NCI-H1694 (cell line): Measurements from ENCODE around the gene EN1.
A peak's percentile ranks its signal among the peaks of the same experiment; 100 is the strongest.

Experiments
- DNase-seq: peaks from one replicate; lab custom pipeline; 2025; lab: John Stamatoyannopoulos, UW

Gene EN1

DNA sequence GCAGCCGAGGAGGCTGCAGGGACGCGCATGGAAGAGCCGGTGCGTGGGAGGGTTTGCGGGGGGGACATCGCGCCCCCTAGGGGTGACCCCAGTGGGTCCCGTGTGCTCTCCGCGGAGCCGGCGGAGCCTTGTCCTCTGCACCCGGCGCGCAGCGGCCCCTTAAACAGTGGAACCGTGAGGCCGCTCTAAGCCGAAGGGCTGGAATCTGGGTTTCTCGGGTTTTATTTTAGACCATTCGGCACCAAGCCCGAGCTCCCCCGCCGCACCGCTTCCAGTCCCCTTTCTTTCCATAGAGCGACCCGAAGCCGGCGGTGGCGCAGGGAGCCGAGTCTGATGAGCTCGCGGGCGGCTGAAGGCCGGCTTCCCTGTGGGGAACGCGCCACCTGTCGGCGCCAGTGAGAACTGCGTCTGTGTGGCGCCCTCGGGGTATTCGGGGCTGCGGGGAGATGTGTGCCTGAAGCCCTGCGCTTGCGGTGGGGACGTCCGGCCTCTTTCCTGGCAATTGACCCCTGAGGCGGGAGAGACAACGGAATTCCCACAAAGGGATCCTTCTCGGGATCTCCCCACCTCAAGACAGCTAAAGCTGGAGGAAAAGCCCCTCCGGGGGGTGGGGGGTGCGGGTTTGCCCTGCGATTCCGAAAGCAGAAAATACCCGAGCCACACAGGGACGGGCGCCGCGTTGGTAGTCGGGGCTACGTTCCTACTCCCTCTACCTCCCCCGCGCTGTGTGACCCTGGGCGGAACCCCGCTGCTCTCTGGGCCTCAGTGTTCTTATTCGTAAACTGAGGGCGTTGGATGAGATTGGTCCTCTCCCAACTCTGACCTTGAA lies 8.2 kb upstream of the EN1 start:
- DNase-seq: peak; percentile 75

DNA sequence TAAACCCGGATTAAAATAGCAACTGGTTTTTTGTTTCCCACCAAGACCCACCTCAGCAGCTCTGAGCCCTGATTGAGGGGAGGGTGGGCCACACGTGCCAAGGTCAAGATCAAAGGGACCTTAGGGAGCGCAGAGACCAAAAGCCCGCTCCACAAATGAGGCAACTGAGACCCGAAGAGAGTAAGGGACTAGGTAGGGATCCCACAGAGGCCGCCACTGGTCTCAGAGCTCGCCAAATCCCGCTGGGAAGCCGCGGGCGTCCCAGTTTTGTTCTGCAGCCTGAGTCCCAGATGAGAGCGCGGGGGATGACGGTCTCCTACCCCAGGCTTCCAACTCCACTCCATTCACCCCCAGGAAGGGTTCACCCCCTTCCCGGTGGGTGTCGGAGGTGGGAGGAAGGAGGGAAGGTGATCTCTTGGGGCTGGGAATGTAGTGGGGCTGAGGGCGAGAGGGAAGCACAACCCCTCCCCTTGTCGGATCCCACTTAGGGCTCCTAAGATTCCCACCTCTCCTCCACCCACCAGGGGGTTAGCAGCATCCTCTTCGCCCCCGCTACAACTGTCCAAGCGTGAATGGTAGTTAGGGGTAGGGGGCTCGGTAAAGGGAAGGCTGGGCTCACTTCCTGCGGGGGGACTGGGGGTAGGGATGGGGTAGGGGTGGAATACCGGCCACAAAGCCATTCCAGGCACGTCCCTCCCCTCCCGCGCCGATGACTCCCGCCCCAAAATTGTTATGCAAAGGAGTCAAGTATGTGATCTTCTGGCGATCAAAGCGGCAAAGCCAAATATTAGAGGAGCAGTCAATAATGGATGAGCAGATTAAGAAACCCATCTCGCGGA lies 7.3 kb upstream of the EN1 start:
- DNase-seq: no peak

DNA sequence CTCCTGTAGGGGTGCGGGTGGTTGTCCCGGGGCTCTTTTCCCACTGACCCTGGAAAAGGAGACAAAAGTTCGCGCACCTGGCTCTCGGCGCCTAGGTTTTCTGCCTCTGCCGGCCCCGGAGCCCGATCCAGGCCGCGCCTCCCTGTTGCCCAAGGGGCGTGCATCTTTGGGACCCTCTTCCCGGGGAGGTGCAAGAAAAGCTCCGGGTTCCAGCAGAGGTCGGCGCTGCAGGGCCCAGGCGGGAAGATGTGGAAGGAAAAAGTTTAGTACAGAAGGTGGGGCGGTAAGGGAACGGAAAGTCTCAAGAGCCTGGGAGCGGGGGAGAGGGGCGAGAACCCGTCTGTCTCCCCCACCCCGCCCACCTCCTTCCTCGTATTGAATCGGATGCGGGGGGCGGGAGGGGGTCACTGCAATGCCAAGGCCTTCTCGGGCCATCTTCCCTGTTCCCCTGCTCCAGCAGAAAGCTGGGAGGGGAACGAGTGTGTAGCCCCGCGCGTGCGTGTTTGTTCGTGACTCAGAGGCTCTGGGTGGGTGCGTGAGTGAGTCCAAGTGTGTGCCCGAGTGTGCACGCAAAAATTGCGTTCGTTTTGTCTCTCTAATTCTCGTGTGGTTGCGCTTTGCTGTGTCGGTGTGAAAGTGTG lies 6.3 kb upstream of the EN1 start:
- no peak for DNase-seq

DNA sequence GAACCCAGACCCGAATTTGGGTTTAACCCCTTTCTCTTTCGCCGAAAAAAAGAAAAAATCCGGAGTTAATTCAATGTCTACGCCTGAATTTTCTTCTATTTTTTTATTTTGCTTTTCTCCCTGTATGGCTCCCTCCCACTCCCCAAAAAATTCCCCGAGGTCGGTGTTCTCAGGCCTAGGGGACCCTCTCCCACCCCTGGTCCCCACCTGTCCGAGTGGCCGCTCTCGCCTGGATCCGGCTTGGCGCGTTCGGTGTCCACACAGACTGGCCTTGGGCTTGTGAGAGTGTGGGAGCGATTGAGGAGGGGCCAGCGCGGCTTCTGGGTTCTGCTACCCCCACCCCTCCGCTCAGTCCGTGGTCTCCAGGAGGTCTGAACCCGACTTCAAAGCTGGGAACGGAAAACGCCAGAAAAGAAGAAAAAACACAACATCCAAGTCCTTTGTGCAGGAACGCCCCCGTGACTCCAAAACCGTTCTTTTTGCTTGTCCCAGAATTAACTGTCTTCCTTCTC lies 5.7 kb upstream of the EN1 start:
- DNase-seq: no peak

DNA sequence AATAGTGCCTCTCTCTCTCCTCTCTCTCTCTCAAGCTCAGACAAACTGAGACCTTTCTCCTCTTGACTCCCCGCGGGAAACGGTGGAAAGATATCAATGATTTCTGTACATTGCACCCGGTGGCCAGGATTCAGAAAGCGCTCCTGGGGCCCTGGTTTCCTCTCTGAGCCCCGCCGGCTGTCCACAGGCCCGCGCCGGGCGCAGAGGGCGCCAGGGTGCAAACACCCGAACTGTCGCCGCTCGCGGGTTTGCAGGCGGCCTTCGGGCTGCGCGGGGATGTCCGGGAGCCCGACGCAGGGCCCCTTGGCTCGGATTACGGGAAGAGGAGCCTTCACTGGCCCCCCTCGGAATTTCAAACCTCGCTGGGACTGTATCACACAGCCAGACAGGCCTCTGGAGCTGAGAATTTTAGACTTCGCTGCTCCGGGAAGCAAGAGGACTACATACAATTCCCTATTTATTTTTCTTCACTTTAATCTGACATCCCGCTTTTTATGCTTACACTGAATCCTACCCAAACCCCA lies 5.2 kb upstream of the EN1 start:
- DNase-seq: no peak

DNA sequence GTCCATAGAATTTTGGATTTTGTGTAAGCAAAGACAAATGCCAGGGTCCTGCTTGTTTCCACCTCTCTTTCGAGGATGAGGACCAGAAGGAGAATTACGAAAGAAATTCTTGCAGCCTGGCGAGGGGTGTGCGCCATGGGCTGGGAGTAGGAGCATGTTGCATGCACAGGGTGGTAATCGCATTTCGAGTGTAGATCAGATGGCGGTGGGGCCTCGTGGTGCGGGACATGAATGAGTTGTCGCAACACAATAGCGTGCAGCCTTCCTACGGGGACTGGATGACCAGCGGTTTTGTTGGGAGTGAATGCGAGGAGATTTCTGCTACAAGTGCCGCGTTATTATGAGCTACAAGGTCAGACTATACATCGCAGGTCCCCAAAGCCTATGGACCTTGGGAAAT lies 4.2 kb upstream of the EN1 start:
- no peak for DNase-seq

DNA sequence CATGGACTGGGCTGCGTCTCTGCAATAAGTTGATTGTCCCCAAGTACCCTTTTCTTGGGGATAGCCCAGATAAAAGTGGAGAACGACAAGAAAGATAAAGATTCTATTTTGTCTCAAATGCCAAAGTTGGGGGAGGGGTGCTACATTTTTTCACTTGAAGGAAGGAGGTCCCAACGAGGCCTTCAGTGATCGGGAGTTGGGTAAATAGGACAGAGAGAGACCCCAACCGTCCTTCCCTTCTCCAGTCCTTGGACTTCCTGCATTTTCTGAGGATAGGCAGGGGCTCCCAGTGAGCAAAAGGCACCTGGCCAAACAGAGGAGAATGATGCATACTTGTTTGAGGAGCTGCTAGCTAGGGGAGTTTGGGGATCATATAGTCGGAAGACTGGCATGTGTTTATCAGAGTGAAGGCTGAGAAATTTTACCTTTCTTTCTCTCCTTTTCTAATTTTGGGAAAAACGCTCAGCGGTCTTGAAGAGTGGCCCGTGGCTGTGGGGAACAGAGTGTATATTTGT lies 3.5 kb upstream of the EN1 start:
- no peak for DNase-seq

DNA sequence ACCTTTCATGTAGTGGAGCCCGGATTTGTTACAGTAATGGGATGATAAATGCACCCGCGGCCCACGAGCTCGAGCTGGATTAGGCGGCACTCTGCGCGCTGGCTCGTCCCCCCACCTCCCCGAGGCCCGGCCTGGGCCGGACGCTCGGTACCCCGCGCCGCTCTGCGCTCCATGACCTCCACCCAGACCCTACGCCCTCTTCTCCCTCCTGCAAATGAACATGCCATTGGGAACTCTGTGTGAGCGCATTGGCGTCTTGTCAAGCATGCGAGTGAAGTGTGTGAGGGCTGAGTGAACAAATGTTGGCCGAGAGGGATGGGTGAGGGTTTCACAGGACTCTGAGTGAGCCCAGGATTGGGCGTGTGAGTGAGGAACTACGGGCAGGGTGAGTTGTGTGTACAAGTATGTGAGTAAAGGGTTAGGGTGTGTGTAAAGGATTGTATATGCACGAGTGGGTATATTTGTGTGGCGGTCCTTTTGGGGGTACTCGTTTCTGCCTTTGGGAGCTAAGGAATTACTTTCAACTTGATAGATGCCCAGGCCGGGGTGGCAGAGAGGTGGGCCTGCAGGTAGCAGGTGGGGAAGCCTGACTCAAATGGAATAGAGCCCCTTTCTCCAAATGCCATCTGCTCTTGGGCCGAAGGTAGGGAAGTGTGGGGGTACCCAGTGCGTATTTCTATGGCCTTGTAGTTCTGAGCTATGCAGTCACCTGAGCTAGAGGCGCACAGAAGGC lies 2.9 kb upstream of the EN1 start:
- DNase-seq: no peak

DNA sequence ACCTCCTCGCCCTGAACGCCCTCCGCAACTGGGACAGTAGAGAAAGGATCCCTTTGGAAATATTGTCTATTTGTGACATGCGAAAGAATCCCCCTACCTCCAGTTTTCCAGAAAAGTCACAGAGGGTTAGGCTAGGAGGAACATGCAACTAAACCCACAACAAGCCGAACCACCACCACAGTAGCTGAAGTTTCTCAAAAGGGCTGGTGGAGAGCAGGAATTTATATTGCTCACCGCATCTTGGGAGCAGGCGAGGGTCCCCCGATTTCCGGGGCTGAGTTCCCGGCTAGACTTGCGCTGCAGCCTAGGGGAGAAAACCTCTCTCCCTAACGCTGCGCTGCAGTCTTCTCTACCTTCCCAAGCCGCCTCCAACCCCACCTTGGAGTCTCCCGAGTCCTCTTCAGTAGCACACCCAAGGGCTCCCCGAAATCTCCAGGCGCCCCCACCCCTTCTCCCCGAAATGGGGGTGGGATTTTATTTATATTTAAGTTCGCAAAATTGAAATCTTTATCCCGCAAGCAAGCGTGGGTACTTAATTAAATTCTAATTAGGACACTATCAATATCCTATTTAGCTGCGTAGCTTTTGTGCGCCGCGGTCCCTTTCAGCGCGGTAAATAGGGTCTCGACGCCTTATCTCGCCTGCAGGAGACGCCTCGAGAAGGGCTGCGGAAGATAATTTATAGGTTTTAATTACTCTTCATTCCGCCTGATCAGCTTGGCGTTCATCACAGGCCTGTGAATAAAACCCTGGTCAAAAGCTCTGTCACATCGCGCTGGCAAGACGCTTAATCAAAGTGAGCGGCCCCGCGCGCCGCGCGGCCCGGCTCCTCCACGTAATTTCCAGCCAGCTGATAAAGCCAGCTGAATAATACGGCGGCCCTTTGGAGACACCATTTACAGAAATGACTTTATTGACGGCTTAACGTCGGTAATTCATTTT lies 2.0 kb upstream of the EN1 start:
- no peak for DNase-seq

DNA sequence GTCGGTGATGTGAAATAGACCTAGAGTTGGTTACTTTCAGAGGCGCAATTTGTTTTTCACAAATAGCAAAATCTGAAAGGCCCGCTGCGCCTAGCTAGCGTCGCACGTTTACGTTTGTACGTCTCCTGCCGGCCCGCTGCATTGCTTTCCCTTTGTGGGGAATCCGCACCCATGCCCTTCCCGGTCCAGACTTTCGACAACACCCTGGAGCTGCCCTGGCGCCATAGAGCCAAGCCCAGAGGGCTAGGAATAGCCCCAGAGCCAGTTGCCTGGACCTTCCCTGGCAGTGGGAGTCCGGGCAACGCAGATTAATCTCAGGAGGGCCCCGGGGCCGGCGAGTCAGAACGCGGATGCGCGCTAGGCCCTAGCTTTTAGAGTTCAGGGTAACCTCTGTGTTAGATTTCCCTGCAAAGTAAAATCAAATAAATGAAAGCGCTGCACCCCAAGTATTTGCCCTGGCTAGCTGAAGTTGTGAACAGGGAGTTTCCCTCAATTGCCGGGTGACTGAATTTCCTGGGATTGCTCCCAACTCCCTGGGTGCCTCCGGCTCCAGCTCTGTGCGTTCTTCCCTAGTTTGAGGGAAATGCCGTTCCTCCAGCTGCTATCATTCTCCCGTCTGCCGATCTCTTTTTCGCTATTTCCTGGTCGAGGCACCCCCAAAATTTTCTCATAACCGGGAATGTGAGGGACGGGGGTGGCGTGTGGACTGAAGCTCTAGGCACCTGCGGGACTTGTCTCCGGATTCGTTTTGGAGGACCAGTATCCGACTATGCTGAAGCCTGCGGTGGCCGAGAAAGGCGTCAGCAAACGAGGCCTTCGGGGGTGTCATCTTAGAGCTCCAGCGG lies 1.2 kb upstream of the EN1 start:
- no peak for DNase-seq

DNA sequence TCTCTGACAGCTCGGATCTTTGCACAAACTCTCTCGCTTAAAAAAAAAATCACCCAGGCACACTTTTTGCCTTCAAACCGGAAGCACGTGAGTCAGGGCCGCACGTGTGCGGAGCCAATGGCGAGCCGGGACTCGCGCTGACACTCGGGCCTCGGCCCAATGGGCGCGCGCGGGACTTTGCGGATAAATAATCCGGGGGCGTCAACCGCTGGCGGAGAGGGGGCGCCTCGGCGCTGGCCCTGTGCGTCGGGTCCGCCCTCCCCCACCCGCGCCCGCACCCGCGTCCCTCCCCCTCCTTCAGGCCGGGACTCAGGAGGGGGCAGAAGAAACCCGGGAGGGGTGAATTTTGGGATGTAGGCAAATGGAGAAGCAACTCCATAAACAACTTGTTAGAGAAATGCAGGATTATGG lies 319 bp upstream of the EN1 start:
- peak; percentile 74 for DNase-seq

DNA sequence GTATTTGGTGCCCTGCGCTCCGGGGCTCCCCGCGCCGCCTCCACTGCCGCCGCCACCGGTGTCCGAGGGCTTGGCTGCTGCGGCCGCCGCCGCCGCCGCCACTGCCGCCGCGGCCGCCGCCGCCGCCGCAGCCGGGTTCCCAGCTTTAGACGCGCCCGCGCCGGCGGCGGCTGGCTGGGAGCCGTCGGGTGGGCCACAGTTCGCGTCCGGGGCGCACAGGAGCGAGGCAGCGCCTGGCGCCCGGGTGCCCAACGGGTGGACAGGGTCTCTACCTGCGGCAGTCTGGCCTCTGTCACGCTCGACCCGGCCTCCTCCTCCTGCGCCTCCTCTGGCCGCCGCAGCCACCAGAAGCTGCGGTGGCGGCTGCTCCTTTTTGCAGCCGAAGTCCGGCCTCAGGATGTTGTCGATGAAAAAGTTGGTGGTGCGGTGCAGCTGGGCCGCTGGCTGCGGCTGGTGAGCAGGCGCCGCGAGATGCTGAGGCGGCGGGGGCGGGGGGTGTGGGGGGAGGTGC lies 951 bp downstream of the EN1 start:
- DNase-seq: no peak

DNA sequence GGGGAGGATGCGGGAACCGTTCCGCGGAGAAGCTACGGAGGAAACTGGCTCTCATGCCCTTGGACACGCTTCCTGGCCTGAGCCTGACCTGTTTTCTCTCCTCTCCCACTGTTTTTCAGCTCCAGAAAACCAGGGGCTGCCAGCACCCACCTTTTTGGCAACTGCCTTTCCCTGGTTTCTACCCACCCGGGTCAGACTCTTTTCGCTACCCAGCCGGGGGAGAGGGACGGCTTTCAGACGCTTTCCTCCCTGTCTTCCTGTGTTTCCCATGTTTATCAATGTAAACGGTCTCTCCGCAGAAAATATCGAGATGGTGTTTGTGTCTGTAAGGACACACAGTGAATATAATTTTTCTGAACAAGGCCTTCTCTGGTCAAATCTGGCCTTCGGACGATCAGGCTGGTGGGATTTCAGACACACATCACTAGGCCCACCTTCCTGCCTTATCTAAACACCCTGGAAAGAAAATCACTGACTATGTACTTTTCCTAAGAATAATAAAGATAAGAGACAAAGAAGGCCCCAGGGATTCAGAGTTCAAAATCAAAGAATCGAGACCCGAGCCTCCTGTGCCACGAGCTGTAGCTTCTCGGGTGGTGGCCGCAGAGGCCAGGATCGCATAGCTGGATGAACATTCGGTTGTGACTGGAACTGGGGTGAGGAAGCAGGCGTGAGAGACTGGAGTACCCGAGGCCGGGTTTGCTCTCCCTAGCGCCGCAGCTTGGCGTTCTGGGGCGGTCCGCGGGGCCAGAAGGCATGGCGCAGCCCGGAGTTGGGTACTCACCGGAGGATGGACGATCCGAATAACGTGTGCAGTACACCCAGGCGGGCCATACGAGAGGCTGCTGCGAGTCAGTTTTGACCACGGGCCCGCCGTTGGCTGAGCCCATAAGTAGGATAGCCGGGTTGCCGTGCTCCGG lies 1.7 kb downstream of the EN1 start:
- DNase-seq: no peak

DNA sequence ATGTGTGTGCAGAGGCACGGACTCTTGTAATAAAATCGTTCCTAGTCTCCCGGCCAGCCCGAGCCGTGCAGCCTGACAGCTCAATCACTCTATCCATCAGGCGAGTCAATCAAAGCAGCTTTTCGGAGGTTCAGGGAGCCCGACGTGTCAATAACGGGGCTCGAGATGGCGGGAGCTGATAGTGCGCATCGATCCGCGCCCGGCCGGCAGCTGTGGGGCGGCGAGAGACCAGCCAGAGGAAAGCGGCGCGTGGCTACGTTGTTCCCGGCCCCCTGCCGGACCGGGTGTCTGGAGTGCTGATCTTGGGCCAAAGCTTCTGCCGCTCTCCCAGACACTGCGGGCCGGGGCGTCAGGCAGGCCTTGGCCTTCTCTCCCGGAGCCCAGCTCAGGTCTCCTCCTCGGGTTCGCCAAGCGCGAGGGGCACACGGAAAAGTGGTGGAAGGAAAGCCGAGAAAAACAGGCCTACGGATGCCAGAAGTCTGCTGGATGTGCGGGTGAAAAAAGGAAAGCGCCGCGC lies 2.4 kb downstream of the EN1 start:
- DNase-seq: no peak

DNA sequence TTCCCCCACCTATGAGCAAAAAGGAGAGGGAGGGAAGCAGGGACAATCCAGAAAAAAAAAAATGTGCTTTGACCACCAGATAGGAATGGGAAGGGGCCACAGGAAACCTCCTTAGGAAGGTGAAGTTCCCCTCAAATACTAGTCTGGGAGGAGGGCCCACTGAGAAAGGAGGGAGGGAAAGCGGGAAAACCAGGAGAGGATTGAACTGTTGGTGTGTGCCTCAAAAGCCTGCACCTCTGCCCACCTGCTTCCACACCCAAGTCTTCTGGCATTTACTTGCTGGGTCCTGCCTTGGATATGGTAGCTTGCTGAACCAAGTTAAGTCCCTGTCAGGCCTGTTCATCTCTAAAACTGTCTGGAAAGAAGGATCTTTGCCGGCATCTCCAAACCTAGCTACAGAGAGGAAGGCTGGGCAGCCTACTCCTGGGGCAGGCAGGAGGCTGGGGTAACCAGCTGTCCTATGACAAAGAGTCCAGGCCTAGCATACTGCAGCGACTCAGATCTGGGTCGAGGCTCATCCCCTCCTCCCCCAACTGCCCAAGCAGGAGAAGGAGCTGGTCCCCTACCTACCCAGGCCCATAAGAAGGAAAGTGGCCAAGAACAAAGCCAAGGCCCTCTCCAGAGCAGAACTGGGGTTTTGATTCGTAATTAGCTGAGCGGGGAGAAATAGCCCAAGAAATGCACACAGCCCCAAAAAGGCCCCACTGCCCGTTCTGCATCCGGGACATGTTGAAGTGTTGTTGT lies 3.0 kb downstream of the EN1 start:
- DNase-seq: no peak

DNA sequence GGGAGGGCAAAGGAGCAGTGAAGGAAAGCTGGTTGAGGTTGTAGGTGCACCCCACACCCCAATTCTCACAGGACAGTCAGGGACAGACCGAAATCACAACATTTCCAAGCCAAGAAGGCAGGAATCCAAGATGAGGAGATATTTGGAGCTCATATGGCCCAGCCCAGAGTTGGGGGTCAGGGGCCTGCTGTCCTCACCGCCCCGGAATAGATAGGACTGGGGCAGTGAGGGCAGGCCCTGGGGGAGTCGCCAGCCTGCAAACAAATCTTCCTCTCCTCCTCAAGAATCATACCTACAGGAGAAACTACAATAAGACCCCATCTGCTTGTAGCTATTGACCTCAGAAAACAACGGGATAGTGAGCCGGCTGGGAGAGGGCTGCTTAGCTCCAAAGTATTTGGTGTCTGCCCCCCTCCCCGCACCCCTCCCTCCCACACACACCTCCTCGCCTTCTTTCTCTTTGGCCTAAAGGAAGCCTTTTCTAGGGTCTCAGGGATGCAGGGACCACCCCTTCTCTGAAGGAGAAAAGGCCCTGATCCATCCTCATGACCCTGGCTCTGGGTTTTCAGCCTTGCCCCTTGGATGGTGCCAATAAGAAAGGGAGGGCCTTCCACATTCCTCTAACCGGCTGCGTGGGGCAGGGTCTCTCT lies 3.8 kb downstream of the EN1 start:
- DNase-seq: no peak
